HFFc6 (cell line): Measurements from ENCODE around the gene PALLD. TPM values are rescaled to one million over a fixed set of nuclear protein-coding genes. Genes with fewer than 3 reads are reported as not detected.

Source experiments
- DNase-seq: peaks from one replicate; pipeline ENCODE4 v3.0.0-alpha.2; 2018
- H3K27ac Mint-ChIP-seq: 2 replicates; pipeline ENCODE4 v1.8.0; 2020; ENCODE audit warnings: mild to moderate bottlenecking, mixed read lengths
- H3K27me3 Mint-ChIP-seq: 2 replicates; pipeline ENCODE4 v1.8.0; 2021; ENCODE audit warnings: mild to moderate bottlenecking, moderate library complexity, mixed read lengths; ENCODE audit not compliant: insufficient read depth
- H3K36me3 Mint-ChIP-seq: 2 replicates; pipeline ENCODE4 v1.8.0; 2021; ENCODE audit warnings: low read depth, mixed read lengths
- H3K4me1 Mint-ChIP-seq: 2 replicates; pipeline ENCODE4 v1.8.0; 2020; ENCODE audit warnings: low read depth, mixed read lengths
- H3K4me3 Mint-ChIP-seq: 2 replicates; pipeline ENCODE4 v1.8.0; 2020; ENCODE audit warnings: mild to moderate bottlenecking, moderate library complexity, mixed read lengths
- H3K9me3 Mint-ChIP-seq: 2 replicates; pipeline ENCODE4 v1.8.0; 2020; ENCODE audit warnings: mild to moderate bottlenecking, mixed read lengths
- total RNA-seq, 6 experiments: library from RNA; stranded (reverse); fragmentation: NEBNext Ultra II Directional; extraction: Animal tissue kit (Norgen Biotek cat#: 25700); gene quantifications; 2 replicates in 1 of 6; 3 replicates in 5 of 6; pipeline ENCODE4 v1.2.3, GENCODE V29; 2021
- TF ChIP-seq, protein P1 (sequence below): fragments of 200-600 bp; sonication (generic); IDR thresholded peaks from 2 replicates; pipeline ENCODE4 v1.5.0; 2021; ENCODE audit warnings: antibody characterized with exemption, mild to moderate bottlenecking

Gene PALLD
- total RNA-seq, 6 experiments from 2014 or later, result 72.6 to 163 (median 149) TPM

DNA sequence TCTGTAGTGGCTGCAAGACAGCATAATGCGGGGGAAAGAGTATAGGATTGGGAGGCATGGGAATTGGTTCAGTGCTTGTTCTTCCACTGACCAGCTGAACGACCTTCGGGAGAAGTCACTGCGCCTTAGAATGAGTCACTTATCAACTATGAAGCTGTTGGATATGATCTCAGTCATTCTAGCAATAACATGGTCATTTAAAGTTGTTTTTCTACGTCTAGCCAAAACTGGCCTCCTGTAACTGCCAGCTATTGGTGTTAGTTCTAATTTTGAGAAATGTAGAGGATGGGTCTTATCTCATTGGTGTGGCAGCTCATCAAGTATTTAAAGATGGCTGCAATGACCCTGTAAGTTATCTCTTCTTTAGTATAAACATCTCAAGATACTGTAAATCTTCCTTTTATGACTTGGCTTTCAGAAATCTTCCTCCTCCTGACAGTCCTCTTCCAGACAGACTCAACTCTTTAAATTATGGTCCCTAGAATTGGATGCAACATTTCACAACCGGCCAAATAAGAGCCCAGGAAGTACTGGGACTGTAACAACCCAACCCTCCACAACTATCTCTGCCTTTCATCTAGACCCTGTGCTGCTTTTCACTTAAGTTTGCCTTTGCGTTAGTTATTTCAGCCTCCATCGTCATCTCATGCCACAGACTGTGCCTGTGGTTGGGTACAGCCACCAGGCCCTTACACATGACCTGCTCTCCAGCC lies 269.9 kb downstream of the PALLD start:
- H3K36me3 Mint-ChIP-seq, result no peaks in the 10 kb centered on the region
- H3K27ac Mint-ChIP-seq, result peak overlapping the region; percentile 66
- H3K9me3 Mint-ChIP-seq, result no peaks in the 10 kb centered on the region
- H3K4me3 Mint-ChIP-seq, result peak overlapping the region; percentile 26; the same call in 1 of the 2 replicates
- TF ChIP-seq, protein P1, sequence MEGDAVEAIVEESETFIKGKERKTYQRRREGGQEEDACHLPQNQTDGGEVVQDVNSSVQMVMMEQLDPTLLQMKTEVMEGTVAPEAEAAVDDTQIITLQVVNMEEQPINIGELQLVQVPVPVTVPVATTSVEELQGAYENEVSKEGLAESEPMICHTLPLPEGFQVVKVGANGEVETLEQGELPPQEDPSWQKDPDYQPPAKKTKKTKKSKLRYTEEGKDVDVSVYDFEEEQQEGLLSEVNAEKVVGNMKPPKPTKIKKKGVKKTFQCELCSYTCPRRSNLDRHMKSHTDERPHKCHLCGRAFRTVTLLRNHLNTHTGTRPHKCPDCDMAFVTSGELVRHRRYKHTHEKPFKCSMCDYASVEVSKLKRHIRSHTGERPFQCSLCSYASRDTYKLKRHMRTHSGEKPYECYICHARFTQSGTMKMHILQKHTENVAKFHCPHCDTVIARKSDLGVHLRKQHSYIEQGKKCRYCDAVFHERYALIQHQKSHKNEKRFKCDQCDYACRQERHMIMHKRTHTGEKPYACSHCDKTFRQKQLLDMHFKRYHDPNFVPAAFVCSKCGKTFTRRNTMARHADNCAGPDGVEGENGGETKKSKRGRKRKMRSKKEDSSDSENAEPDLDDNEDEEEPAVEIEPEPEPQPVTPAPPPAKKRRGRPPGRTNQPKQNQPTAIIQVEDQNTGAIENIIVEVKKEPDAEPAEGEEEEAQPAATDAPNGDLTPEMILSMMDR, result no peak
- peak; percentile 72 for DNase-seq
- no peaks in the 10 kb centered on the region; the same call in 1 of the 2 replicates for H3K27me3 Mint-ChIP-seq
- peaks cover 60% of the 10 kb centered on the region for H3K4me1 Mint-ChIP-seq

DNA sequence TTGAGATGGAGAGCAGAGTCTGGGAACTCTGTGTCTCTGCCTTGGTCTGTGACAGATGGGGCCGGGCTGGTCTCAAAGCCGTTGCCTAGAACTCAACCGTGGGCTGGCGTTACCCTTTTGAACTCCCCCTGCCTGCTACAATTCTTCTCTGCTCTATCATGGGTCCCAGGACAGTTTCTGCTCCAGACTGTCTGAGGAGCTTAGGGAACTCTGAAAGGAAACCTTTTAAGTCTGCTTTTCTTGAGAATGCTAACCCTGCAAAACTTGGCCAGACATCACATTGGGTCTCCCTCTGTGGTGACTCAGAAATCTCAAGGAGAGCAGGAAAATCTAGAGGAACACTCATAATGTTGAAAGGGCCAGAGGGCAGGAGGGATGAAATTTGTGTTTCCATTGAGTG lies 272.6 kb downstream of the PALLD start:
- Mint-ChIP-seq H3K27me3 (no peaks in the 10 kb centered on the region; the same call in 1 of the 2 replicates), H3K36me3 (no peaks in the 10 kb centered on the region), H3K9me3 (no peaks in the 10 kb centered on the region), H3K4me1 (peaks cover 57% of the 10 kb centered on the region), H3K27ac (0 out of 2 replicates have a peak overlapping the region, but pooled peaks have one; percentile 5), H3K4me3 (no peak overlapping the region)
- TF ChIP-seq, protein P1, result no peak
- peak; percentile 35 for DNase-seq

DNA sequence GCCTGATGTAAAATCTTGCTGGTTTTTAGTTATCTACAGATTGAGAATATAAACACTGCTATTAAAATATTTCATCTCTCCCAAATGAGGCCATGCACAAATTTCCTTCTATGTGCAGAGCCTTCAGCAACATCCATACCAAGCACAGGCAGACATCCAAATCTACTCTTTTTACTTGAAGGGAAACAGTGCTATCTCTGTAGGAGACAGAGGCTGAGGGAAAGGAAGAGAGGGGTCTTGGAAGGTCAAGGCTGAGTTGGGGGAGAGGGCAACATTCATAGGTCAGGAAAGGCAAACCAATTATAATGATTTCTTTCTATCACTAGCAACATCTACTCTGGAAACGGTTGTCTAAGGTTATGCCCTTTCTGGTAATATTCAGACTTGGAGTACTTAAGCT lies 273.0 kb downstream of the PALLD start:
- Mint-ChIP-seq H3K4me3 (no peak overlapping the region), H3K27ac (0 out of 2 replicates have a peak overlapping the region, but pooled peaks have one; percentile 5), H3K4me1 (peaks cover 53% of the 10 kb centered on the region), H3K27me3 (no peaks in the 10 kb centered on the region; the same call in 1 of the 2 replicates), H3K36me3 (no peaks in the 10 kb centered on the region), H3K9me3 (no peaks in the 10 kb centered on the region)
- TF ChIP-seq, protein P1, result no peak
- no peak for DNase-seq

DNA sequence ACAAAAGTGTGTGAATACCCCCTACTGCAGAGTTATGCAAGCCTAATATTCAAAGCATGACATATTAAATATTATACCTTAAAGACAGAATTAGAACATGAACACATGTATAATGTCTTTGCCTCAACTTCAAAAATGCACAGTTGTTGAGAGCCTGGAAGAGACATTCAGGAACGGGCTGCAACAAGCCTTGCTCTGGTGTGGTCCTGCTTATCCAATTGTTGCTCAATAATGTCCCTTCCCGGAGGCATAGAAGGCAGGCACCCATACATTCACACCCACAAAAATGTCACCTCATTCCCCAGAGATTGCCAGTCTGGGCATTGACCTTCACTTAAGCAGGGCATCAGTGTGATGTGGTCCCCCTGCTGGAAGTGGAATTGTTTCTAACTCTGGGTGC lies 274.4 kb downstream of the PALLD start:
- H3K9me3 Mint-ChIP-seq, result peaks cover 9% of the 10 kb centered on the region
- H3K4me1 Mint-ChIP-seq, result peaks cover 39% of the 10 kb centered on the region
- no peak overlapping the region for H3K27ac Mint-ChIP-seq
- TF ChIP-seq, protein P1, result no peak
- no peak overlapping the region for H3K4me3 Mint-ChIP-seq
- no peak for DNase-seq
- no peaks in the 10 kb centered on the region; the same call in 1 of the 2 replicates for H3K27me3 Mint-ChIP-seq
- peaks cover 9% of the 10 kb centered on the region for H3K36me3 Mint-ChIP-seq

DNA sequence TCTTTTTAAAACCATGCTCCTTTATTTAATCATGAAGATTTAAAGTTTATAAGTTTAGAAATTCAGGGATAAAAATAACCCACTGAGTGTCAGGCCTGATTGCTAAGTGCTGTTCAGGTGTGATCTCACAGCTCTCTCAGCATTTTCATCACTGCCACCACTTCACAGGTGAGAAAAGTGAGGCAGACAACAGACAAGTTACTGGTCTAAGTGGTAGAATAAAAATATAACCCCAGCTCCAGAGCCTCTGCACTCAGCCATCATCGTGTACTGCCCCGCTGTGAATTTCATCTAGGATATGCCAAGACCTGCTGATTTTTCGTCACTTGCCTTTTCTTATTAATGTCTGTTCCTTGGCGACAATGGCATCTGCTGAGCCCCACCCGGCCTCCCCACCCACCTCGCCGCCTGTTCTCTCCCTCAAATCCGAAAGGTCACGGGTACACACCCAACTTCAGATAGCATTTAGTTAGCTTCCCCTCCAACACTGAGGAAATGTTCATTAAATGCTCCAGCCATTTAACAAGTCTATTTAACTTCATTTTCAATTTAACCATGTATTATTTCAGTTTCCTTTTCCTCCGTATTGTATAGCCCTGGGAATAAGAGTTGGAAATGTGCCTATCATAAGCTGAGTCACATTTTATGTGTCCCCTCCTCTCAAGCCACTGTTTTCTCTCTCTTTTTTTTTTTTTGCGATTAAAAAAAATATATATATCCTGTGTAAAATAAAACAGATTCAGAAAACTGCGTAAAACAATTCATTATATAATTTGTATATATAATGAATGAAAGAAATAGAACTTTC lies 276.7 kb downstream of the PALLD start:
- TF ChIP-seq, protein P1, result no peak
- peaks cover 21% of the 10 kb centered on the region for H3K9me3 Mint-ChIP-seq
- DNase-seq, result no peak
- peaks cover 2% of the 10 kb centered on the region; the same call in 1 of the 2 replicates for H3K27me3 Mint-ChIP-seq
- no peak overlapping the region for H3K27ac Mint-ChIP-seq
- peaks cover 18% of the 10 kb centered on the region for H3K36me3 Mint-ChIP-seq
- peaks cover 17% of the 10 kb centered on the region for H3K4me1 Mint-ChIP-seq
- H3K4me3 Mint-ChIP-seq, result no peak overlapping the region
